GM08714 (cell line): ENCODE measurements around the gene PDE8A.
"Not testable (repeated sequence)": the region's sequence is repeated elsewhere in the genome, so short reads cannot be mapped to it uniquely, and the experiment has no call there.

Experiments used
- H3K4me3 ChIP-seq: fragments of 200-500 bp; sonication (Bioruptor generic); 2 replicates; pipeline ENCODE4 v1.5.1; 2014; ENCODE audit warnings: mild to moderate bottlenecking, low read length, inconsistent platforms
- ZNF274 ChIP-seq: IDR thresholded peaks from 2 replicates; pipeline ENCODE4 v1.6.1; 2012; ENCODE audit warnings: mild to moderate bottlenecking, low read depth, low read length

Gene PDE8A

DNA sequence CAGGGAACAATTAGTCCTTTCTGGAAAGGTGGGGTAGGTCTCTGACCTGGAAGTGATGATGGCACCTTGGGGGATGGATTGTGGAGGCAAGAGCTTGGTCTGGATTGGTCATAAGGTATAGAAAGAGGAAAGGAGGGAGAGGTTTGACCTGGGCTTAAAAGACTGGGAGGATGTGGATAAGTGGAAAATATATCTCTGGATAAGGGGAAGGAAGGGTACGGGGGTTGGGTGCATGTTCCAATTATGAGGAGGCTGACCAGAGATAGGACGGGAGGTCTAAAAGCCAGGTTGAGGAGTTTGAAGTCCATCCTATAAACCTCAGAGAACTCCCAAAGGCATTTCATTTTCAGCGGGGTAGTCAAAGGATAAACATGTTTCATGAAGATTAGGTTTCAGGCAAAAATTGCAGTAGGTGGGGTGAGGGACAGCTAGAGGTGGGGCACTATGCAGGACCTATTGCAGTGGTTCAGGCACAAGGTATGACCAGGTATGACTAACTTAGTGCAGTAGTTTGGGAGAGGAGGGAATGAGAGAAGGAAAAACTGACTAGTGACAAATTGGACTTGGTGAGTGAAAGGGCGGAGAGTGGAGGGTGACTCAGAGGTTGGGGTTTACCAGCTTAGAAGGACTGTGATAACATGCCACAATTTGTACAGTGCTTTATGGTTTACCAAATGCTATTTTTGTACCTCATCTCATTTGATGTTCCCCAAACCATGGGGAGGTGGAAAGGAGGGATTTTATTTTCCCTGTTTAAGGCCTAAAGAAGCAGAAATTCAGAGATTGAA lies 10.7 kb downstream of the PDE8A start:
- TF ChIP-seq ZNF274, result no peak
- no peak overlapping the region for H3K4me3 ChIP-seq

DNA sequence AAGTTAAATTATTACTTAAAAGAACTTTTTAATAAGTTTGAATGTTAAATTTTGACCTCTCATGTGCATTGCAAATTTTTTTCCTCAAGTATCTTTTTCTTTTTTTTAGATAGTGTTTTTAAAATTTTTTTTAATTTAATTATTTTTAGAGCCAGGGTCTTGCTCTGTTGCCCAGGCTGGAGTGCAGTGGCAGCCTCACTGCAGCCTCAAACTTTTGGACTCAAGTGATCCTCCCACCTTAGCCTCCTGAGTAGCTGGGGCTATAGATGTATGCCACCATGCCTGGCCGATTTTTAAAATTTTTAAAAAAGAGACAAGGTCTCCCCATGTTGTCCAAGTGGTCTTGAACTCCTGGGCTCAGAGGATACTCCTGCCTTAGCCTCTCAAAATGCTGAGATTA lies 14.4 kb downstream of the PDE8A start:
- no peak overlapping the region for H3K4me3 ChIP-seq
- TF ChIP-seq ZNF274, result no peak

DNA sequence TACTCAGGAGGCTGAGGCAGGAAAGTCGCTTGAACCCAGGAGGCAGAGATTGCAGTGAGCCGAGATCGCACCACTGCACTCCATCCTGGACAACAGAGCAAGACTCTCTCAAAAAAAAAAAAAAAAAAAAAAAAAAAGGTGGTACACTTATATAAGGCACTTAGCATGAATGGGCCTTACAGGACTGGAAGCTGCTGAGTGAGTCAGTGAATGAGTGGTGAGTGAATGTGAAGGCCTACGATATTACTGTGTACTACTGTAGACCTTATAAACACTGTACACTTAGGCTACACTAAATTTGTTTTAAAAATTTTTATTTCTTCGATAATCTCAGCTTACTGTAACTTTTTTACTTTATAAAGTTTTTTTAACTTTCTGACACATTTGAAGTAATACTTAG lies 15.1 kb downstream of the PDE8A start:
- H3K4me3 ChIP-seq, result not testable (repeated sequence)

DNA sequence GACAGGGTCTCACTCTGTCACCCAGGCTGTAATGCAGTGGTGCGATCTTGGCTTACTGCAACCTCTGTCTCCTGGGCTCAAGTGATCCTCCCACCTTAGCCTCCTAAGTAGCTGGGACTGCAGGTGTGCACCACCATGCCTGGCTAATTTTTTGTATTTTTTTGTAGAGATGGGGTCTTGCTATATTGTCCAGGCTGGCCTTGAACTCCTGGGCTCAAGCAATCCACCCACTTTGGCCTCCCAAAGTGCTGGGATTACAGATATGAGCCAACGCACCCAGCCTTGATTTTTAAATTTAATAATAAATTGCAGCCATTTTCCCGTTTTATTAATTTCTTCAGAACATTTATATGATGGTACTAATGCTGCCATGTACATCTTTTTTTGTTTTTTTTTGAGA lies 15.6 kb downstream of the PDE8A start:
- H3K4me3 ChIP-seq, result not testable (repeated sequence)

DNA sequence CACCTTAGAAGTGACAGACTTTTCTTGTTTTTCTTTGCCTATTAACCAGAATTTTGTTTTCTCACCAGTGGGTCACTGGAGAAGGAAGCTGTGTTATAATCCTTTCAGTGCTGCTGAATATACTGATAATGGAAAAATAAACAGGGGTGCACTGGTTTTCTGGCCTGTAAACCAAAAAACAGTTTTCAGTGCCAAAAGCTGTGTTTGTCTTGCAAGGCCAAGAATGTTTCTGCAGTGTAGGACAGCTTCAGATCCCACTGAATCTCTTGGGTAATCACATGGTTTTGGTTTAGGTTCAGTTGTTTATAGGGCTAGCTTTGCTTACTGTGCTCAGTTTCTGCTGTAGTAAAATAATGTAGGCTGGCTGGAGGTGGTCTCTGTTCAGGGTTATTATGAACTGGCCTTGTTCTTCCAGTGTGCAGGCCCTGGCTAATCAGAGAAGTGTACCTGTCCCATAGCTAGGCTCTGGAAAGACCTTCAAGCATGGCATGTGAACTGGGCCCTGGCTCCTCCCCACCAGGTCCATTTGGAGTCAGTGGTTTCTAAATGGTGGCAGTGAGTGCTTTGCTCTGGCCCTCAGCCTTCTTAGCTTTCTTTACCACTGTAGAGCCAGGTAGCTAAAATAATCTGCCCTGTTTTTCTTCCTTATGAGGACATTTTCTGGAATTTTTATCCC lies 18.7 kb downstream of the PDE8A start:
- H3K4me3 ChIP-seq, result no peak overlapping the region
- no peak for TF ChIP-seq ZNF274

DNA sequence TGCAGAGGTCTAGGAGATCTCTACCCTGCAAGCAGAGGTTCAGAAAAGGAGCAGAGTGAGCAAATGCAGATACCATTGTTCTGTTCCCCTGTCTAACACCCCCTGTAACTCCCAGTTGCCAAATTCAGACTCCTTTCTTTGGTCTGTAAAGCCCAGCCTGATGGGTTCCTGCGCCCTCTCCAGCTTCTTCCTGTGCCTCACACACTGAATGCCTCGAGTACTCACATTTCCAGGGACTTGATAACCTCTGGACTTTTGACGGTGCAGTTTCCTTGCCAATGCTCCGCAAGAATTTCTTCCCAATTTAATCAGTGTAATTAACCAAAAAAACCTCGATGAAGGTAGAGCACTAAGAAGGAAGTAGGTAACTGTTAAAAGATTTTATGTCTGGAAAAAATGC lies 19.3 kb downstream of the PDE8A start:
- no peak for TF ChIP-seq ZNF274
- H3K4me3 ChIP-seq, result no peak overlapping the region

DNA sequence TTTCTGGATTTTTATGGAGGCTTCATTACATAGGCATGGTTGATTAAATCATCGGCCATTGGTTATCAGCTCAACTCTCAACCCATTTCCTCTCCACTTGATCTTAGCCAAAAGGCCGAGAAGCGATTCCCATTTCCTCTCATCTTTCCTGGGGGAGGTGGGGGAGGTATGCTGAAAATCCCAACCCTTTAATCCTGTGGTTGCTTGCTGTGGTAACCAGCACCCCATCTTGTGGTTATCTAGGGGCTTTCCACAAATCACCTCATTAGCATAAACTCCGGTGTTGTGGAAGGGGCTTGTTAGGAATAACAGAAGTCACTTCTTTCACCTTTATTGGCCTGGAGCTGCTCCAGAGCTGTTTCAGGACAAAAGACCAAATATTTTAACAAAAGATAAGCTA lies 20.9 kb downstream of the PDE8A start:
- no peak for TF ChIP-seq ZNF274
- H3K4me3 ChIP-seq, result no peak overlapping the region; the same call in 1 of the 2 replicates

DNA sequence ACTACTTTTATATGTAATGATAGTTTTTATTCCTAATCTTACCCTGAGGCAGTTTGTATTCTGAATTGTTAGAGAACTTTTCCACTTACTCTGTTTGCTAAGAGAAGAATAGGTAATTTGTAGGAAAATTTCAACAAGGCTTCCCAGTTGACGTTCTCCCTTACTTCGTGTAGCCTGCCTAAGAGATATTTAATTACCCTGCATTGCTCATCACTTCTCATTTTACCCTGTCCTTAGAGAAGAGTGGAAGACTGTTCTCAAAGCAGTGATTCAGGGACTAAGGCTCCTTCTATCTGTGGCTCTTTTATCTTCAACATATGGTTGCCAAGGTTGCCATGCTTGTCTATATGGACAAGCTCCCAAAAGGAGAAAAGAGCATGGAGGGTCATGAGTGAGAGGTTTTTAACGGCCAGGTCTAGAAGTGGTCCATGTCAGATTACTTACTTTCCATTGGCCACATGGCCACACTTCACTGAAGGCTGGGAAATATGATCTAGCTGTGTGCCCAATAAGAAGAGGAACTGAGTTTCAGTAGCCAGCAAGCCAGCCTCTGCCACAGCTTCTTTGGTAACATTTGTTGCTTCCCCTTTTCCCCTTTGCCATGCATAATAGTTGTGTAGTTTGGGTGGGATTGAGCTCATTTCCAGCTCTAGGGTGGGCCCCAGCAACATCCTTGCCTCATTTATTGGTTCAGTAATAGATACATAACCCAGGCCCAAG lies 22.1 kb downstream of the PDE8A start:
- H3K4me3 ChIP-seq, result no peak overlapping the region; the same call in 1 of the 2 replicates

DNA sequence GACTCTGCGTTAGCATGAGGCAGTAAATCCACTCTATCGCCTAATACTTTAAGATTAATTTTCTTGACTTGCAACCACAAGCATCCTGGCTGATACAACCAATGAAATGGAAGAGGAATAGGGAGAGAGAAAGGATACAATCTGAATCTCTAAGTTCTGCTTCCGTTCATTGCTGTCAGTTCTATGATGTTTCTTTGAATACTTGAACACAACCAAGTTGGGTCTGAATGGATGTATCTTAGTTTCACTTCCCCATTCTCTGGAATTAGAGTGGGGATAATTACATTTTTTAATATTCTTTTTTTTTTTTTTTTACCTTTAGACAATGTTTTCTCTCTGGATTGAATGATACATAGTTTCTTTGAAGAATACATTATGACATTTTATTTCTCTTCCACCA lies 22.9 kb downstream of the PDE8A start:
- no peak overlapping the region; the same call in 1 of the 2 replicates for H3K4me3 ChIP-seq
- no peak for TF ChIP-seq ZNF274

More for the DNA sequence above, 22.1 kb downstream of the PDE8A start:
- TF ChIP-seq ZNF274, result no peak

DNA sequence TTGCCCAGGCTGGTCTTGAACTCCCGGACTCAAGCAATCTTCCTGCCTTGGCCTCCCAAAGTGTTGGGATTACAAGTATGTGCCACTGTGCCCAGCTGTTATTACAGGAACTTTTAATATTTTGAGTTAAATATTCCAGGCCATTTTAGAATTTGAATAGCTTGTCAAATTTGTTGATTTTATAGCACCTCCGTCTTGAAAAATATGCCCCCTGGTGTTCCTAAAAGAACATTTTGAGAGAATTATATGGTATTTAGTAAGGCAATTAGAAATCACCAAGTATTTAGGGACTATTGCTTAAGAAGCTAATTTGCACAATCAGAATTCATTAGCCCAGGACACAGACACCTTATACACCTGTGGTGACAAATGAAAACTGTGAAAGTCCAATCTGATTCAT lies 23.7 kb downstream of the PDE8A start:
- TF ChIP-seq ZNF274, result no peak
- no peak overlapping the region for H3K4me3 ChIP-seq

DNA sequence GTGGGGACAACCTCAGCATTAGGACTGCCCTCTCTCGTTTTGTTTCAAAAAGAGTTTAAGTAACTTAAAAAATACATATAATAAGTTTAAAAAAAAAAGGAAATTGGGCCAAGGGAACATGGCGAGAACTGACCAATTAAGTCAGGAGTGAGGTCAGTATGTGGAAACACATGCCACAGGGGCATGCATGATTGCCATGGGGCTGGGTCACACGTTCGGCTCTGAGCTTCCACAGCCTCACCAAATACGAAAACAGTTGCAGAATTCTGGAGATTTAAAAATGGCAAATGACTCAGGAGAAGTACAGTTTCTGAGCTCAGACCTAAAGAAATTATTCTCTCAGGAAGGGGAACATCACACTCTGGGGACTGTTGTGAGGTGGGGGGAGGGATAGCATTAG lies 24.1 kb downstream of the PDE8A start:
- no peak for TF ChIP-seq ZNF274
- no peak overlapping the region for H3K4me3 ChIP-seq

DNA sequence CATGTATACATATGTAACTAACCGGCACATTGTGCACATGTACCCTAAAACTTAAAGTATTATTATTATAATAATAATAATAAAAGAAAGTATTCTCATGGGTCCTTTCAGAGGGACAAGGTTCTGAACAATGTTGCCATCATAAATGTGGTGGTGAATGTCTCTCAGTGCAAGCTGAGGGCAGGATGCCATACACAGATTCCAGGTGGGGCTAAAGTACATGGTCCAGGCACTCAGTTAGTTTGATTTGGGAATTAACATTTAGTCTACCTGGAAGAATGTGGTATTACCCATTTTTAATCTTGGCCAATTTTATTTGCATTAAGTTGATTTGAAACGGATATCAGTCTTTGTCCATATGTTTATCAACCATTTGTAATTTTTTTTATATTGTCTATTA lies 24.5 kb downstream of the PDE8A start:
- TF ChIP-seq ZNF274, result no peak

DNA sequence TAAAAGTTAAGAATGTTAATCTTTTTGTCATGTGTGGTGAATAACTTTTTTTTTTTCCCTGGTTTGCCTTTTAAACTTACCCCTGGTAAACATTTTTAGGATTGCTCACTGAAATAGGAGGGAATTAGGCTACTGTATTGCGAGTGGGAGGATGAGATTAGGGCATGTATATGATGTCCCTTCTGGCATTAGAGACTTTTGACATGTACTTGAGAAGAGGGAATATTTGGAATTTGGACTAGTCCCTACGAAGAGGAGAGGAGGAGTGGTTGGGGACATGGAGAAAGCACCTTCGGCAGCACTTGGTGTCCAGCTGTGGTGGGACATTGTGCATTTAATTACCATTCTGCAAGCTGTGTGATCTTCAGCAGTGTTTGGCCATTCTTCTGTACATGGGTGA lies 25.0 kb downstream of the PDE8A start:
- TF ChIP-seq ZNF274, result no peak
- H3K4me3 ChIP-seq, result no peak overlapping the region

More for the DNA sequence above, 24.5 kb downstream of the PDE8A start:
- H3K4me3 ChIP-seq, result no peak overlapping the region

DNA sequence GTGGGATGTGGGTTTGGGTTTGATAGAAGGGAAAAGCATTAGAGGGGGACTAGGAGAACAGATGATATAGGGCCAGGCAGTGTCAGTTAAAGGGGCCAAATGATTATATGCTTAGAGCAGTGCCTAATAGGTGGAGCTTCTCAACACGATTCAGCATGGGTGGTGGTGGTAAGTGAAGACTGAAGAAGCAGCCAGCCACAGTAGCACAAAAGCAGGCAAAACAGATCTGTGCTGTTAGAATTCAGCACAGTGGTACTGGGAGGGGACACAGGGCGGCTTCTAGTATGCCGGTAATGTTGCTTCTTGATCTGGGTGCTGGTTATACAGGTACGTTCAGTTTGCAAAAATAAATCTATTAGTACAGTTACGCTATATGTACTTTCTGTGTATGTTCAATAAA lies 25.5 kb downstream of the PDE8A start:
- TF ChIP-seq ZNF274, result no peak
- no peak overlapping the region for H3K4me3 ChIP-seq
